DMS 273 (cell line): ENCODE data around the gene TMEM263.
A peak's percentile ranks its signal among the peaks of the same experiment; 100 is the strongest.
"Not testable (repeated sequence)": the region's sequence is repeated elsewhere in the genome, so short reads cannot be mapped to it uniquely, and the experiment has no call there.

Experiments
- DNase-seq: peaks from one replicate; lab custom pipeline; 2025; ENCODE audit not compliant: unreplicated experiment; lab: John Stamatoyannopoulos, UW

Gene TMEM263

DNA sequence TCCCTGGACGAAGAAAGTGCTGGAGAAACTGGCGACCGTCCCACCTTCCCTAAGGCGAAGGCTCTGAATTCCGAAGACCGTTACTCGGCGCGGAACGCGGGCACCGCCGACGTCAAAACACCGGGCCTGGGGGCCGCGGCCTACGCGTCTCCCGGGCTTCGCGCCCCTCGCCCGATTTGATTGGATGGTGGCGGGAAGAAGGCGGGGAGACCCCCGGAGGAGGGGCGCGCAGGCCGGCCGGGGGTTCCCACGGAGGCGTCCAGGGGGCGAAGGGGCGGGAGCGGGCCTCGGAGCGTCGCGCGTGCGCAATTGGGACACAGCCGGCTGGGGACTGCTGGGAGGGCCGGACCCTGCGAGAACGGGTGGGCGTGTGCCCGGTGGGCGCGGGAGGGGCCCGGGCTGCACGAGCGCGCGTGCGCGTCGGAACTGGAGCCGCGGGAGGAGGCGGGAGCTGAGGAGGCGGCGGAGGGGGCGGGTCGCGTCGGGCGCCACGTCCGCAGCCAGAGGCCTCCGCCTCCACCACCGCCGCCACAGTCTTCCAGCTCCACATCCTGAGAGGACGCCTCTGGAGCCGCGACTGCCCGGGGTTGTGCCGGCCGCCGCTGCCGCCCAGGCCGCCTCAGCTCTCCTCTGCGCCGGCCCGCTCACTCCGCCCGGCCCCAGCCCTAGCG is at the start of gene TMEM263:
TMEM263 (plus strand) TSS at position 531 of the 671 bp plus-strand sequence. CDS start 11,210 bp downstream, outside the sequence.
- peak; percentile 96 for DNase-seq

DNA sequence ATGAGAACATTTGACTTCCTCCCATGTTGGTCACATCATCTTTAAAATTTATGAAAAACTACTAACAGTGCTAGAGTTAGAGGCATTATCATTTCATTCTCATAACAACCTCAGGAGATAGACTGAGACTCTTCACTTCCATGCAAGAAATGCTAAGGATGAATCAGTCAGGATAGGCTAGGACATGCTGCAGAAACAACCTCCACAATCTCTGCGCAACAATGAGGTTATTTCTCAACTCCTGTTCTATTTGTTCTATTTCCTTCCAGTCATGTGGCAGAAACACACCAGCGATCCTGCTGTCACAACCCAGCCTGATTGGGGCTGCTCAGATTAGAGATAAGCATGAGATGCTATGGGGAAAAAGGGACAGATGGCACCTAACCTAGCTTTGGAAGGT is 49.0 kb upstream of the TMEM263 start:
- no peak for DNase-seq

- DNase-seq, result no peak
These were observed 48.3 kb upstream of the TMEM263 start for GRCh38 chr12:106907411-106907810.

DNA sequence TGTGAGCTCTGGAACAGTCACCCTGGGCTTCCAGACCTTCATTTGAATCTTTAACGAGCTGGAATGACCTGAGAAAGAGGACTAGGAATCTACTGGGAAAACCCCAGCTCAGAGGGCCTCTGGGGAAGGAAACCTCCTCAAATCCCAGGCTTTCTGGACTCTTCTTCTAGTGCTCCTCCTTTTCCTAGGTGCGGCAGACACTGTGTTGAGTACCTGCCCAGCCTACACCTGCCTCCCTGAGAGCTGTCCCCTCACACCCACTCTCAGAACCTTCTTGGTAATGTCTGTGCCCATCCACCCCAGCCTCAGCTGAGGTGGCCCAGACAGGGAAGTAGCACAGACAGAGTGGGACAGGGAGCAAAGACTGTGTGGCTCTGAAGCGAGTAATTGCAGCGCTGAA is 47.9 kb upstream of the TMEM263 start:
- DNase-seq, result no peak

GRCh38 chr12:106908561-106908960 is 47.1 kb upstream of the TMEM263 start:
- DNase-seq, result no peak

- no peak for DNase-seq
These were observed 45.5 kb upstream of the TMEM263 start for GRCh38 chr12:106910202-106910601.

GRCh38 chr12:106911581-106911980 is 44.1 kb upstream of the TMEM263 start:
- no peak for DNase-seq

- DNase-seq, result no peak
These were observed 42.3 kb upstream of the TMEM263 start for GRCh38 chr12:106913456-106913855.

DNA sequence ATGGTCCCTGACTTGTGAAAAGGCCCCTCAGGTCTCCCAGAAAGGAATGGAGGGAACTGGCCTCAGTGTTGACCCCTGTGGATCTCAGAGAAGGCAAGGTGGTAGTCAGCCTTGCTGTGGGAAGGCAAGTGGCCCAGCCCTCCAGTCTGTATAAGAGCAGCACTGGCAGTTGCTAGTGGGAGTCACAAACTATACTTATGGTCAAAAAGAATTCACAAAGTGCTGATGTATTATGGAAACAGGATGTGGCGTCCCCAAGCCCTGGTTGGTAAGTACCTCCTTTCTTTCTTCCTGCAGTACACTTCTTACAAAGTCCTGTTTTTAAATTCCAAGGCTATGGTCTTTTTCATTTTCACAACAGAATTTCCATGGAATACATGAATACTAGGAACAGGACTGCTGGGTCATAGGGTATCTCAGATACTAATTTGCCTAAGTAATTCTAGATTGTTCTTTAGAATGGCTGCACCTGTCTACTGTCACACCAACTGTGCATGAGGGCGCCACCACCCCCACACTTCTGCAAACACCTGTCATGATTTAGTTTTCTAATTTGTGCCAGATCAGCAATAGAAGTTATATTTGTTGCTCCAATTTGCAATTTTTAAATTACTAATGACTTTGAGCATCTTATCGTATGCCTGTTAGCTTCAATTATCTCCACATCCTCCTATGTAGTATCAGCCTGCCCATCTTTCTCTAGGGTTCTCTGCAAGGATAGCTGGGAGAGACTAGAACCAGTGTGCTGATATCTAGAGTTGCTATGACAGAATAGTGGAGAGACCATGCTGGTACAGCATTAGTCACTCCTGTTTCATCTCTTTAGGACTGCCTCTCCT is 40.7 kb upstream of the TMEM263 start:
- DNase-seq, result no peak

DNA sequence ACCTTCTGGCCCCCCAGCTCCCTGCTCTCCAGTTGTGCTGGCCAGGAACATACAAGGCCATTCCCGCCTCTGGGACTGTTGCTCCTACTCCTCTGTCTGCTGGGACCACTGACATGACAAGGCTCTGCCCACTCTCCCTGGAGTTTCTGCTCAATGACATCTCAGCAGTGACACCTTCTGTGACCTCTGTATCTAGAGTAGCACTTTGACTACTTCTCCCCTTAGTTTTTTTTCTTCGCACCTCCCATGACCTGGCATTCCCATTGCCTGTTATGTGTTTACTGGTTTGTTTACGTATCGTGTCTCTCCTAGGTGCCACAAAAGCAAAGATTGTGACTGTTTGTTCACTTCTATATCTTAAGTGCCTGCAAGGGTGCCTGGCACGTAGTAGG is 40.1 kb upstream of the TMEM263 start:
- DNase-seq, result no peak

DNA sequence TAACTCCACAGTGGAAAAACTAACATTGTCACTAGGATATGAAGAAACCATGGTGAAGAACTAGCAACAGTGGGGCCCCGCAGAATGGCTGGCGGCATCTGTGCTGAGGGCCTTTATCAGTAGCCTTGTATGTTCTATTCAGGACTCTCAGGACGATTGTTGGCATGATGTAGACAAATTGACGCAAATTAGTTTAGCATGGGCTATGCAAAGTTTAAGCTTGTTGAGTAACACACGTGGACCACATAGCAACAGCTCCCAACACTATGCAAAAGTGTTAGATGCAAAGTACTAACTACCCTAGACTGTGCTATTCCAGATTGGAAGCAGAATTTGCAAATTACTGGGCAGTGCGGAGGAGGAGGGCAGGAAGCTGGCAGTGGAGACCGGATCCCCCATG is 38.2 kb upstream of the TMEM263 start:
- DNase-seq, result no peak

- DNase-seq, result peak; percentile 53
These were observed 37.0 kb upstream of the TMEM263 start for GRCh38 chr12:106918746-106919145.

GRCh38 chr12:106919910-106920544 is 35.7 kb upstream of the TMEM263 start:
- DNase-seq, result peak; percentile 64

- DNase-seq, result not testable (repeated sequence)
These were observed 33.7 kb upstream of the TMEM263 start for GRCh38 chr12:106921976-106922375.

DNA sequence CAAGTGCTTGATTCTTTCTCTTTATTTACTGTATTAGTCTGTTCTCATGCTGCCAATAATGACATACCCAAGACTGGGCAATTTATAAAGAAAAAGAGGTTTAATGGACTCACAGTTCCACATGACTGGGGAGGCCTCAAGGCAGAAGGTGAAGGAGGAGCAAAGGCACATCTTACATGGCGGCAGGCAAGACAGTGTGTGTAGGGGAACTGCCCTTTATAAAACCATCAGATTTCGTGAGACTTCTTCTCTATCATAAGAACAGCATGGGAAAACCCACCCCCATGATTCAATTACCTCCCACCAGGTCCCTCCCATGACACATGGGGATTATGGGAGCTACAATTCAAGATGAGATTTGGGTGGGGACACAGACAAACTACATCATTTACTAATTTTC is 32.1 kb upstream of the TMEM263 start:
- not testable (repeated sequence) for DNase-seq

DNA sequence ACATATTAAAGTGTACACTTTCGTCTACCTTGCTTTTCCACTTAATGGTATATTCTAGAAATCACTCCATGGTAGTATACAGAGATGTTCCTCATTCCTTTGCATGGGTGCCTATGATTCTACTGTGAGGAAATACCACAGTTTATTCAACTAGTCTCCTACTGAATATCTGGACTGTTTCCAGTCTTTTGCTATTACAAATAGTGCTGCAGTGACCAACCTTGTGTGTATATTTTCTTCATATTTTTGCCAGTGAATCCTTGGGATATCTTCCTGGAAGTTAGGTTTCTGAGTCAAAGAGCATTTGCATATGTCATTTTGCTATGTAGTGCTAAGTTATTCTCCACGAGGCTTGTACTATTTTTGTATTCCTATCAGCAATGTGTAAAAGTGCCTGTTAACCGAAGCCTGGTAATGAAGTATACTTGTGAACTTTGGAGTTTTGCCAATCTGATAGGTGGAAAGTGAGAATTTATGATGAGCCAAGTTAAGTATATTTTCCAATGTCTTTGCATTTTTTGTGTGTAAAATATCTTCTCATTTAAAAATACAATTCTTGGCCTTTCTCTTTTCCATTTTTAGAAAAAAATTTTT is 31.3 kb upstream of the TMEM263 start:
- DNase-seq, result no peak

GRCh38 chr12:106926657-106927056 is 29.1 kb upstream of the TMEM263 start:
- no peak for DNase-seq

DNA sequence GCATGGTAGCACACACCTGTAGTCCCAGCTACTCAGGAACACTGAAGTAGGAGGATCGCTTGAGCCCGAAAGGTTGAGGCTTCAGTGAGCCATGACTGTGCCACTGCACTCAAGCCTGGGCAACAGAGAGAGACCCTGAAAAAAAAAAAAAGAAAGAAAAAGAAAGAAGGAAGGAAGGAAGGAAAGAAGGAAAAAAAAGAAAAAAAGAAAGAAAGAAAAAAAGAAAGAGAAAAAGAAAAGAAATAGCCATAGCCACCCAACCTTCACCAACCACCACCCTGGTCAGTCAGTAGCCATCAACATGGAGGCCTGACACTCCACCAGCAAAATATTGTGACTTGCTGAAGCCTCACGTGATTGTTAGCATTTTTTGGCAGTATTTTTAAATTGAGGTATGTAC is 21.4 kb upstream of the TMEM263 start:
- no peak for DNase-seq

GRCh38 chr12:106941481-106942156 is 14.1 kb upstream of the TMEM263 start:
- DNase-seq, result no peak

GRCh38 chr12:106942775-106943174 is 12.9 kb upstream of the TMEM263 start:
- no peak for DNase-seq

GRCh38 chr12:106945261-106945851 is 10.4 kb upstream of the TMEM263 start:
- peak; percentile 29 for DNase-seq
